Osteocyte (in vitro differentiated cells): ENCODE measurements around the gene IGSF3. TPM values are rescaled to one million over a fixed set of nuclear protein-coding genes. Genes with fewer than 3 reads are reported as not detected.
A peak's percentile ranks its signal among the peaks of the same experiment; 100 is the strongest.

ENCODE experiments used
- DNase-seq: peaks from one replicate; pipeline ENCODE4 v3.0.0; 2021; ENCODE audit warnings: mixed read lengths; ENCODE audit not compliant: unreplicated experiment; ENCODE audit errors: extremely low spot score
- H3K27ac Mint-ChIP-seq: one replicate; pipeline ENCODE4 v1.8.0; 2021; ENCODE audit warnings: mild to moderate bottlenecking, mixed read lengths; ENCODE audit not compliant: unreplicated experiment
- H3K27me3 Mint-ChIP-seq: one replicate; pipeline ENCODE4 v1.8.0; 2021; ENCODE audit warnings: mixed read lengths; ENCODE audit not compliant: unreplicated experiment
- H3K36me3 Mint-ChIP-seq: one replicate; pipeline ENCODE4 v1.8.0; 2021; ENCODE audit warnings: mixed read lengths; ENCODE audit not compliant: unreplicated experiment
- H3K4me1 Mint-ChIP-seq: one replicate; pipeline ENCODE4 v1.8.0; 2021; ENCODE audit warnings: mixed read lengths; ENCODE audit not compliant: unreplicated experiment
- H3K4me3 Mint-ChIP-seq: one replicate; pipeline ENCODE4 v1.8.0; 2021; ENCODE audit warnings: mild to moderate bottlenecking, moderate library complexity, mixed read lengths; ENCODE audit not compliant: unreplicated experiment
- H3K9me3 Mint-ChIP-seq: one replicate; pipeline ENCODE4 v1.8.0; 2021; ENCODE audit warnings: mixed read lengths; ENCODE audit not compliant: unreplicated experiment
- total RNA-seq: library from RNA; stranded (reverse); gene quantifications from 2 replicates; pipeline ENCODE4 v1.2.1, GENCODE V29; 2021
- TF ChIP-seq, protein P1 (sequence below): fragments of 200-600 bp; sonication (generic); IDR thresholded peaks from 2 replicates; pipeline ENCODE4 v1.5.0; 2021; ENCODE audit warnings: antibody characterized with exemption, mild to moderate bottlenecking, moderate library complexity

The IGSF3 gene
- total RNA-seq, 1 donor from 2014 or later: 43.2 TPM

DNA sequence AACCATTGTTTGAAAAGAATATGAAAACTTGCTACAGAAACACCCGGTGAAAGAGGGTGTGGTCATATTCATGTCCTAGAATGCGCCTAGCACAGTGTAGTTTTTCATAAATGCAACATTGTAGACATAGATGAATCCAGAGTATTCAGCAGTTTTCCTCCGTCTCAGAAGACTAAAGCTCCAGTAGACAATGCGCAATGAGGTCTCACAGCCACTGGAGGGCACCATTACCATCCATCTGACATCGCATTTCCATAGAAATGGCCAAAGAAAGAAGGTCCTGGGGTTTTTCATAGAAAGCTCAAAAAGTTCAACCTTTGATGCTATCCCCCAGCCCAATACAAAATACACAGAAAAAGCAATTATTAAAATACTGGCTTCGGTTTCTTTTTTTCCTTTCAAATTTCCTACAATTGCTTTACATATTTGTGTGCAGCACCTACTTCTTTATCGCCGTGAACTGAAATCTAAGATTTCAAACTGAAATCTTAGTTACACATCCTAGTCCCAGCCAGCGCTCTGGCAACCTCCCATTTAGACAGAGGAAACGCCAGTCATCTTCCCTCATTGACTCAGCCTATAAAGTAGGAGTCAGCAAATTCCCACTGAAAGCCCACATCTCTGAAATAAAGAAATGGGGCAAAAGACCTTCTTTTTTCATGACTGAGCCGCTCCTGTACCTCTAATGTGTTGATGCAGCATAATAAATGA, 92.8 kb downstream of the IGSF3 start:
- no peak for DNase-seq
- Mint-ChIP-seq H3K9me3 (no peaks in the 10 kb centered on the region), H3K36me3 (peaks cover 10% of the 10 kb centered on the region), H3K4me1 (peaks cover 16% of the 10 kb centered on the region), H3K27ac (peak overlapping the region; percentile 24), H3K4me3 (no peak overlapping the region), H3K27me3 (no peaks in the 10 kb centered on the region)
- TF ChIP-seq, protein P1, sequence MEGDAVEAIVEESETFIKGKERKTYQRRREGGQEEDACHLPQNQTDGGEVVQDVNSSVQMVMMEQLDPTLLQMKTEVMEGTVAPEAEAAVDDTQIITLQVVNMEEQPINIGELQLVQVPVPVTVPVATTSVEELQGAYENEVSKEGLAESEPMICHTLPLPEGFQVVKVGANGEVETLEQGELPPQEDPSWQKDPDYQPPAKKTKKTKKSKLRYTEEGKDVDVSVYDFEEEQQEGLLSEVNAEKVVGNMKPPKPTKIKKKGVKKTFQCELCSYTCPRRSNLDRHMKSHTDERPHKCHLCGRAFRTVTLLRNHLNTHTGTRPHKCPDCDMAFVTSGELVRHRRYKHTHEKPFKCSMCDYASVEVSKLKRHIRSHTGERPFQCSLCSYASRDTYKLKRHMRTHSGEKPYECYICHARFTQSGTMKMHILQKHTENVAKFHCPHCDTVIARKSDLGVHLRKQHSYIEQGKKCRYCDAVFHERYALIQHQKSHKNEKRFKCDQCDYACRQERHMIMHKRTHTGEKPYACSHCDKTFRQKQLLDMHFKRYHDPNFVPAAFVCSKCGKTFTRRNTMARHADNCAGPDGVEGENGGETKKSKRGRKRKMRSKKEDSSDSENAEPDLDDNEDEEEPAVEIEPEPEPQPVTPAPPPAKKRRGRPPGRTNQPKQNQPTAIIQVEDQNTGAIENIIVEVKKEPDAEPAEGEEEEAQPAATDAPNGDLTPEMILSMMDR: peak; percentile 92

DNA sequence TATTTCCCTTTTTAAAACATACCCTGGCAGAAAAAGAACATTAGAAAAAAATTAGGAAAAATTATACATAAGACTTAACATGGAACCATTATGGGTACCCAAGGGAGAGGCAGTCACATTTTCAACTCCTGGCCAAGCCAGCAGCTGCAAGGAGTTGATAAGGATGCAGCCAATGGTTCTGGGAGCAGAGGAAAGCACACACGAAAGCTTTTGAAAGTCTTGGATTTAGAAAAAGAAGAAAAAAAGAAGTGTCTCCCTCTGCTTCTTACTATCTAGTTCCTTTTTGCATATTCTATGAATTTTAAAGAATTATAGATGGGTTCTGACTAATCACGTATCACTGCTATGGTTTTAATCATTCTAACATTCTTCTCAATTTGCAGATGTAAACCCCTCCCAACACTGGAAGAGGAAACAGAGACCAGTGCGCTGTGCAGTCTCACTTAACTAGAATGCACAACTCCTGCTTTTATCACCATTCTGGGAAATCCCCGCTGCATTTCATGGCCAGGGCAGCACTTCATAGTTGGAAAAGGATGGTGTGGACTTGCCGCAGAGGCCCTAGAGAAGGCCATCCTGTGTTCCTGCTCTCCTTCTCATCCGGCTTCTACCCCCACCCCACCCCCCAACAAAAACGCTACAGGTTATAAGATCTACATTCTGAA, 94.0 kb downstream of the IGSF3 start:
- Mint-ChIP-seq H3K36me3 (peaks cover 7% of the 10 kb centered on the region), H3K9me3 (no peaks in the 10 kb centered on the region), H3K27ac (no peak overlapping the region), H3K4me1 (peaks cover 24% of the 10 kb centered on the region), H3K27me3 (no peaks in the 10 kb centered on the region), H3K4me3 (no peak overlapping the region)
- TF ChIP-seq, protein P1: no peak
- no peak for DNase-seq

DNA sequence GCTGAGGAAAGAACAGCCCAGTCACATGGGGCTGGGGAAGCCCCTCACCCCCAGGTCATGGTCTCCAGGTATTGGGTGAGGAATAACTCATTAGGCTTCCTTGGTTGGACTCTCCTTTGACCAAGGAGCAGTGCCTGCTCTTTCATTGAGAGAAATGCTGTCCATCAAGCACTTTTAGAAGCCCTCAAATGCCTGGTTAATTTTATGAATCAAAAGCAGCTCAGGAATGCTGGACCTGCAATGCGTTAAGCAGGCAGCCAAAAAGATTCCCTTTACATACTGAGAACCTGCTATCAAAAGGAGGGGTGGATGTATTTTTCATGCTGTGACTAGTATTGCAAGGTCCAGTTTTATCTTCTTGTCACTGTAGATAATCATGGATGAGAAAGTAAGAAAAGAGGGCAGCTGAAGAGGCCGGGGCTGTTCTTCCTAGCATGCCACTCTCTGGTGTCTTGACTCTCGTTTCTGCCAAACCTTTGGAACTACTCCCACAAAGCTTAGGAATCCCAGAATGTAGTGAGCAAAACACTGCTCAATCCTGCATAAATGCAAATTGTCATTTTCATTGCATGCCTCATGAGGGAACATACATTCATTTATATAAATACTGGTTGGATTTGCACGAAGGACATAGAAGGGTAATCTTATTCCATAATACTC, 94.6 kb downstream of the IGSF3 start:
- peaks cover 7% of the 10 kb centered on the region for H3K36me3 Mint-ChIP-seq
- no peak overlapping the region for H3K4me3 Mint-ChIP-seq
- peaks cover 27% of the 10 kb centered on the region for H3K4me1 Mint-ChIP-seq
- H3K27ac Mint-ChIP-seq: no peak overlapping the region
- TF ChIP-seq, protein P1: no peak
- H3K27me3 Mint-ChIP-seq: no peaks in the 10 kb centered on the region
- DNase-seq: no peak
- no peaks in the 10 kb centered on the region for H3K9me3 Mint-ChIP-seq

DNA sequence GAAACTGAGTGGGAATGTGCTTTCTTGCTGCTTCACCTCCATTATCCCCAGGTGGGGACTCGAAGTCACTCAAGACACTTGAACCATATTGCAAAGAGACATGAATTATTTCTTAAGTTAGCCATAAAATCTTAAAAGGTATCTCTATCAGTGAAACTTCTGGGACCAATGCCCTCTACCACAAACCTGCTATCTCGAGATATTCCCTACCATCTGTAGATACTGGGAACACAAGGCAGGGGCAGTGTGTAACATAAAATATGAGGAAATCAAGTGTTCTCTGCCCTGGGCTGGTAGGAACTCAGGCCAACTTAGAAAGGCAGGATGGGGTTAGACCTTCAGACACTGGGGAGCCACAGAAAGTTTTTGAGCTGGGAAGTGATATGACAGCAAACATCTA, 95.4 kb downstream of the IGSF3 start:
- Mint-ChIP-seq H3K27ac (peak overlapping the region; percentile 84), H3K9me3 (no peaks in the 10 kb centered on the region), H3K27me3 (no peaks in the 10 kb centered on the region), H3K4me1 (peaks cover 27% of the 10 kb centered on the region), H3K36me3 (peaks cover 7% of the 10 kb centered on the region), H3K4me3 (peak overlapping the region; percentile 72)
- TF ChIP-seq, protein P1: no peak
- no peak for DNase-seq
